WTC11 (cell line): Measurements from ENCODE around the gene MOB3B. TPM values are rescaled to one million over a fixed set of nuclear protein-coding genes. Genes with fewer than 3 reads are reported as not detected.

Experiments
- ATAC-seq: fragments of 200-7000 bp; cut with Tn5 transposase; 2 replicates; pipeline ENCODE4 v1.10.0; 2021; ENCODE audit warnings: mild to moderate bottlenecking, moderate library complexity
- CTCF ChIA-PET: fragments of 300-600 bp; sonication (Branson Sonifier 250); formaldehyde crosslinking; loops from one replicate; lab custom pipeline; 2021; ENCODE audit warnings: antibody characterized with exemption; lab: Charles Lee
- POLR2A ChIA-PET: fragments of 350-600 bp; sonication (Branson Sonifier 250); formaldehyde crosslinking; loops from one replicate; lab custom pipeline; 2021; ENCODE audit warnings: antibody characterized with exemption; lab: Charles Lee
- DNase-seq: peaks from one replicate; pipeline ENCODE4 v3.0.0; 2021; ENCODE audit warnings: low spot score
- H3K27ac Mint-ChIP-seq: 2 replicates; pipeline ENCODE4 v1.8.0; 2021; ENCODE audit warnings: mixed read lengths
- H3K27me3 Mint-ChIP-seq: 2 replicates; pipeline ENCODE4 v1.8.0; 2021; ENCODE audit warnings: low read depth, mild to moderate bottlenecking, moderate library complexity, mixed read lengths
- H3K36me3 Mint-ChIP-seq: 2 replicates; pipeline ENCODE4 v1.8.0; 2021; ENCODE audit warnings: mixed read lengths
- H3K4me1 Mint-ChIP-seq: 2 replicates; pipeline ENCODE4 v1.8.0; 2022; ENCODE audit warnings: mixed read lengths
- H3K4me3 Mint-ChIP-seq: 2 replicates; pipeline ENCODE4 v1.8.0; 2021; ENCODE audit warnings: mild to moderate bottlenecking, moderate library complexity, mixed read lengths
- H3K9me3 Mint-ChIP-seq: 2 replicates; pipeline ENCODE4 v1.8.0; 2021; ENCODE audit warnings: mixed read lengths
- ARID4B ChIP-seq: sonication (generic); formaldehyde crosslinking; IDR thresholded peaks from 2 replicates; pipeline ENCODE4 v1.8.0; 2023; ENCODE audit warnings: missing genetic modification reagents, mild to moderate bottlenecking, borderline replicate concordance
- CREB1 ChIP-seq: sonication (generic); formaldehyde crosslinking; IDR thresholded peaks from 2 replicates; pipeline ENCODE4 v1.8.0; 2023; ENCODE audit warnings: mild to moderate bottlenecking, missing genetic modification reagents
- E2F1 ChIP-seq: sonication (generic); formaldehyde crosslinking; IDR thresholded peaks from 2 replicates; pipeline ENCODE4 v1.8.0; 2022; ENCODE audit warnings: mild to moderate bottlenecking, missing genetic modification reagents
- GTF2I ChIP-seq: fragments of 250-450 bp; sonication (Bioruptor Pico); conservative IDR thresholded peaks from 2 replicates; pipeline ENCODE4 v1.4.0; 2021; ENCODE audit warnings: mild to moderate bottlenecking
- IRF1 ChIP-seq: sonication (generic); formaldehyde crosslinking; IDR thresholded peaks from 2 replicates; pipeline ENCODE4 v1.8.0; 2023; ENCODE audit warnings: missing genetic modification reagents
- JUN ChIP-seq: sonication (generic); formaldehyde crosslinking; IDR thresholded peaks from 2 replicates; pipeline ENCODE4 v1.8.0; 2023; ENCODE audit warnings: mild to moderate bottlenecking, missing genetic modification reagents
- MXD4 ChIP-seq: fragments of 250-450 bp; sonication (Bioruptor Pico); IDR thresholded peaks from 2 replicates; pipeline ENCODE4 v1.8.0; 2021; ENCODE audit warnings: mild to moderate bottlenecking, moderate library complexity, borderline replicate concordance
- PRRX2 ChIP-seq: fragments of 250-450 bp; sonication (Bioruptor Pico); IDR thresholded peaks from 2 replicates; pipeline ENCODE4 v1.8.0; 2021; ENCODE audit warnings: mild to moderate bottlenecking
- SOX15 ChIP-seq: fragments of 250-450 bp; sonication (Bioruptor Pico); IDR thresholded peaks from 2 replicates; pipeline ENCODE4 v1.9.0; 2021; ENCODE audit warnings: mild to moderate bottlenecking
- TEAD1 ChIP-seq: sonication (generic); formaldehyde crosslinking; IDR thresholded peaks from 2 replicates; pipeline ENCODE4 v1.8.0; 2022; ENCODE audit warnings: mild to moderate bottlenecking, missing genetic modification reagents
- USF2 ChIP-seq: sonication (generic); formaldehyde crosslinking; IDR thresholded peaks from 2 replicates; pipeline ENCODE4 v1.8.1; 2023; ENCODE audit warnings: mild to moderate bottlenecking, missing genetic modification reagents, moderate library complexity
- ZNF219 ChIP-seq: sonication (generic); formaldehyde crosslinking; IDR thresholded peaks from 2 replicates; pipeline ENCODE4 v1.8.0; 2023; ENCODE audit warnings: missing genetic modification reagents, mild to moderate bottlenecking, borderline replicate concordance
- ZNF416 ChIP-seq: fragments of 250-450 bp; sonication (Bioruptor Pico); IDR thresholded peaks from 2 replicates; pipeline ENCODE4 v1.9.0; 2021; ENCODE audit warnings: mild to moderate bottlenecking, inconsistent platforms
- ZNF532 ChIP-seq: fragments of 250-450 bp; sonication (Bioruptor Pico); IDR thresholded peaks from 2 replicates; pipeline ENCODE4 v1.9.0; 2021; ENCODE audit warnings: mild to moderate bottlenecking, borderline replicate concordance
- total RNA-seq: library from RNA; stranded (reverse); gene quantifications from 3 replicates; pipeline ENCODE4 v1.2.3, GENCODE V29; 2021

Gene MOB3B
- total RNA-seq, 1 experiment from 2014 or later: 25.1 TPM

GRCh38 chr9:27472195-27472594, 57.4 kb downstream of the MOB3B start:
- Mint-ChIP-seq H3K27me3 (no peaks in the 10 kb centered on the region), H3K9me3 (no peaks in the 10 kb centered on the region), H3K4me3 (no peak overlapping the region), H3K4me1 (peaks cover 51% of the 10 kb centered on the region), H3K36me3 (no peaks in the 10 kb centered on the region), H3K27ac (peak overlapping the region; percentile 16; the same call in 1 of the 2 replicates)
- CTCF ChIA-PET: interaction anchor here (1.1 kb wide), 1 partner anchor 139 kb away, joined by 3 read pairs; no protein-coding TSS in a partner anchor
- POLR2A ChIA-PET: no interaction called here
- no peak for TF ChIP-seq PRRX2 (CRISPR knock-in tag)
- TF ChIP-seq ZNF219 (CRISPR knock-in tag): no peak
- no peak for TF ChIP-seq JUN
- ATAC-seq (no peak), DNase-seq (no peak)

GRCh38 chr9:27471789-27472188, 57.8 kb downstream of the MOB3B start:
- no peak for DNase-seq
- ChIA-PET POLR2A (no interaction called here), CTCF (interaction anchor here (1.1 kb wide), 1 partner anchor 139 kb away, joined by 3 read pairs; no protein-coding TSS in a partner anchor)
- no peak for TF ChIP-seq JUN
- no peak for TF ChIP-seq ZNF532 (CRISPR knock-in tag)
- TF ChIP-seq SOX15 (CRISPR knock-in tag): no peak
- no peak for TF ChIP-seq USF2 (CRISPR knock-in tag)
- TF ChIP-seq E2F1 (CRISPR knock-in tag): no peak
- no peak for TF ChIP-seq TEAD1 (CRISPR knock-in tag)
- TF ChIP-seq IRF1 (CRISPR knock-in tag): no peak
- TF ChIP-seq CREB1 (CRISPR knock-in tag): no peak
- TF ChIP-seq ZNF416 (CRISPR knock-in tag): no peak
- TF ChIP-seq ARID4B (CRISPR knock-in tag): no peak
- TF ChIP-seq GTF2I (CRISPR knock-in tag): no peak
- TF ChIP-seq MXD4 (CRISPR knock-in tag): no peak
- no peaks in the 10 kb centered on the region for H3K36me3 Mint-ChIP-seq
- H3K4me1 Mint-ChIP-seq: peaks cover 47% of the 10 kb centered on the region
- no peaks in the 10 kb centered on the region for H3K27me3 Mint-ChIP-seq
- no peak overlapping the region for H3K4me3 Mint-ChIP-seq
- H3K9me3 Mint-ChIP-seq: no peaks in the 10 kb centered on the region
- H3K27ac Mint-ChIP-seq: no peak overlapping the region
- ATAC-seq: no peak
